ENCODE data around the gene MARVELD1. TPM values are rescaled to one million over a fixed set of nuclear protein-coding genes. Genes with fewer than 3 reads are reported as not detected.

Gene MARVELD1
- total and polyA plus RNA-seq, 4 donors, result 15.7 to 57.9 (median 24.1) TPM

DNA sequence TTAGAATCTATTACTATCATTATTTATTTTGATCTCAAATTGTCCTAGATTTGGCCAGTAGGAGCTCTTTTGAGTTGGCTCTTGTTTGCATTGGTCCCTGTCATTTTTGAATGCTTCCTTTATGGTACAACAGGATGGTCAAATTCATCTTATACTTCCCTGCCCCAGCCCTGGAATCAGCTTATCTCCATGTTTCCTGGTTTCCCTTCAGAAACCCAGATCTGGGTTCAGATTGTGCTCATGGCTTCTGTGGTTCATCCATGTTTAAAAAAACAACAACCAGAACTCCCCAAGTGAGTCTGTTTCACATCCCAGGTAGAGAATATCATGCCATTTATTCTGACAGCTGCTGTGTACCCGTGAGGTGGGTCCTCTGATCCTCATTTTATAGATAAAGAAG, 34.0 kb downstream of the MARVELD1 start:
- no peaks in the 10 kb centered on the region for H3K9me3 ChIP-seq (ENCODE audit: control insufficient read depth in 4 of 4, insufficient read depth in 3 of 4, low read length in 3 of 4)
- H3K4me1 ChIP-seq (ENCODE audit: control insufficient read depth in 5 of 5, insufficient read depth in 5 of 5, low read length in 5 of 5), result peaks cover 0 to 3% (median 0%) of the 10 kb centered on the region in 5 donors
- no peaks in the 10 kb centered on the region for H3K27me3 ChIP-seq (ENCODE audit: control insufficient read depth in 3 of 3, insufficient read depth in 3 of 3, low read length in 2 of 3)
- H3K9ac ChIP-seq (ENCODE audit: insufficient read depth in 1 of 2, low read length in 2 of 2), result no peak overlapping the region
- WGBS, 2 donors, result 95 to 100% methylated on average over 1 of the region's 1 CpG
- TF ChIP-seq, protein P1, sequence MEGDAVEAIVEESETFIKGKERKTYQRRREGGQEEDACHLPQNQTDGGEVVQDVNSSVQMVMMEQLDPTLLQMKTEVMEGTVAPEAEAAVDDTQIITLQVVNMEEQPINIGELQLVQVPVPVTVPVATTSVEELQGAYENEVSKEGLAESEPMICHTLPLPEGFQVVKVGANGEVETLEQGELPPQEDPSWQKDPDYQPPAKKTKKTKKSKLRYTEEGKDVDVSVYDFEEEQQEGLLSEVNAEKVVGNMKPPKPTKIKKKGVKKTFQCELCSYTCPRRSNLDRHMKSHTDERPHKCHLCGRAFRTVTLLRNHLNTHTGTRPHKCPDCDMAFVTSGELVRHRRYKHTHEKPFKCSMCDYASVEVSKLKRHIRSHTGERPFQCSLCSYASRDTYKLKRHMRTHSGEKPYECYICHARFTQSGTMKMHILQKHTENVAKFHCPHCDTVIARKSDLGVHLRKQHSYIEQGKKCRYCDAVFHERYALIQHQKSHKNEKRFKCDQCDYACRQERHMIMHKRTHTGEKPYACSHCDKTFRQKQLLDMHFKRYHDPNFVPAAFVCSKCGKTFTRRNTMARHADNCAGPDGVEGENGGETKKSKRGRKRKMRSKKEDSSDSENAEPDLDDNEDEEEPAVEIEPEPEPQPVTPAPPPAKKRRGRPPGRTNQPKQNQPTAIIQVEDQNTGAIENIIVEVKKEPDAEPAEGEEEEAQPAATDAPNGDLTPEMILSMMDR (IDR thresholded peaks at IDR 0.05; ENCODE audit: control extremely low read depth, extremely low read depth), result no peak
- H3K27ac ChIP-seq (ENCODE audit: low read depth in 1 of 2, low read length in 1 of 2), result no peak overlapping the region
- no peak overlapping the region for H3K4me3 ChIP-seq
- H3K36me3 ChIP-seq (ENCODE audit: control insufficient read depth in 4 of 4, insufficient read depth in 4 of 4, low read length in 4 of 4), result peaks cover 27 to 56% (median 40%) of the 10 kb centered on the region in 4 donors
- ATAC-seq (ENCODE audit: insufficient read depth, low FRiP score), result no peak
- DNase-seq, result no peak

DNA sequence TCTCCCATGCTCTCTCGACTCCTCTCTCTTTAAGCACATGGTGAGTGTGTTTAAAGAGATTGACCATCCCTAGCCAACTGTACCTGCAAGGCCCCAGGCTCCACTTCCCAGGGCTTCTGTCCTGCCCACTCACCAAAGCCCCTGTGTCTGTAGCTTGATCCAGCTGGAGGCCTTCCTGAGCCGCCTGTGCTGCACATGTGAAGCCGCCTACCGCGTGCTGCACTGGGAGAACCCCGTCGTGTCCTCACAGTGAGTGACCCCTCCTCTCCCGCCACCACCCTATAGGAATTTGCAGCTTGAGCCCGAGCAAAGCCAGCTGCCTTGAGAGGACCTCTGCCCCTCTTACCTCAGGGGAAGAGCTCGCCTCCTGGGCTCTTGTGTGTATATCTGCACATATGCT, 34.6 kb downstream of the MARVELD1 start:
- 87 to 91% methylated on average over 10 of the region's 10 CpGs for WGBS, 2 donors
- H3K27ac ChIP-seq (ENCODE audit: low read depth in 1 of 2, low read length in 1 of 2), result no peak overlapping the region
- no peak for ATAC-seq (ENCODE audit: insufficient read depth, low FRiP score)
- H3K36me3 ChIP-seq (ENCODE audit: control insufficient read depth in 4 of 4, insufficient read depth in 4 of 4, low read length in 4 of 4), result peaks cover 28 to 61% (median 39%) of the 10 kb centered on the region in 4 donors
- TF ChIP-seq, protein P1 (IDR thresholded peaks at IDR 0.05; ENCODE audit: control extremely low read depth, extremely low read depth), result no peak
- H3K9ac ChIP-seq (ENCODE audit: insufficient read depth in 1 of 2, low read length in 2 of 2), result no peak overlapping the region
- no peaks in the 10 kb centered on the region for H3K27me3 ChIP-seq (ENCODE audit: control insufficient read depth in 3 of 3, insufficient read depth in 3 of 3, low read length in 2 of 3)
- no peak overlapping the region for H3K4me3 ChIP-seq
- H3K4me1 ChIP-seq (ENCODE audit: control insufficient read depth in 5 of 5, insufficient read depth in 5 of 5, low read length in 5 of 5), result peaks cover 0 to 3% (median 0%) of the 10 kb centered on the region in 5 donors
- no peaks in the 10 kb centered on the region for H3K9me3 ChIP-seq (ENCODE audit: control insufficient read depth in 4 of 4, insufficient read depth in 3 of 4, low read length in 3 of 4)
- peak in 2 of 3 donors; percentile 13 to 21 for DNase-seq

DNA sequence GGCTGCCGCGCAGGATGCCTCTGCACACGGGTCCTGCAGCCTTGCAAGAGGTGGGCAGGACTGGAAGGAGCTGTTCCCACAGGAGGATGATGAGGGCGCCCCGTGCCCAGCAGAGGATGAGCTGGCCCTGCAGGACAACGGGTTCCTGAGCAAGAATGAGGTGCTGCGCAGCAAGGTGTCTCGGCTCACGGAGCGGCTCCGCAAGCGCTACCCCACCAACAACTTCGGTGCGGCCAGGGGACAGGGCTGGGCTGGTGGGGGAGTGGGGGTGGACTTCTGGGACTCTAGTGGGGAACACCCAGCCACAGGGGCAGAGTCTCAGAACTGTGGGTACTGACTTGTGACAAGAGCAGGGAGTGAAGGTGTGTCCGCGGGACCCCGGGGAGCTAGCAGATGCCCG, 39.4 kb downstream of the MARVELD1 start:
- no peak overlapping the region for H3K9ac ChIP-seq (ENCODE audit: insufficient read depth in 1 of 2, low read length in 2 of 2)
- no peak overlapping the region for H3K4me3 ChIP-seq
- ATAC-seq (ENCODE audit: insufficient read depth, low FRiP score), result no peak
- TF ChIP-seq, protein P1 (IDR thresholded peaks at IDR 0.05; ENCODE audit: control extremely low read depth, extremely low read depth), result no peak
- no peak for DNase-seq
- H3K36me3 ChIP-seq (ENCODE audit: control insufficient read depth in 4 of 4, insufficient read depth in 4 of 4, low read length in 4 of 4), result peaks cover 34 to 80% (median 43%) of the 10 kb centered on the region in 4 donors
- peaks cover 0 to 2% (median 0%) of the 10 kb centered on the region in 4 donors for H3K9me3 ChIP-seq (ENCODE audit: control insufficient read depth in 4 of 4, insufficient read depth in 3 of 4, low read length in 3 of 4)
- no peak overlapping the region for H3K27ac ChIP-seq (ENCODE audit: low read depth in 1 of 2, low read length in 1 of 2)
- no peaks in the 10 kb centered on the region for H3K4me1 ChIP-seq (ENCODE audit: control insufficient read depth in 5 of 5, insufficient read depth in 5 of 5, low read length in 5 of 5)
- WGBS, 2 donors, result 96 to 98% methylated on average over 18 of the region's 18 CpGs
- no peaks in the 10 kb centered on the region for H3K27me3 ChIP-seq (ENCODE audit: control insufficient read depth in 3 of 3, insufficient read depth in 3 of 3, low read length in 2 of 3)

DNA sequence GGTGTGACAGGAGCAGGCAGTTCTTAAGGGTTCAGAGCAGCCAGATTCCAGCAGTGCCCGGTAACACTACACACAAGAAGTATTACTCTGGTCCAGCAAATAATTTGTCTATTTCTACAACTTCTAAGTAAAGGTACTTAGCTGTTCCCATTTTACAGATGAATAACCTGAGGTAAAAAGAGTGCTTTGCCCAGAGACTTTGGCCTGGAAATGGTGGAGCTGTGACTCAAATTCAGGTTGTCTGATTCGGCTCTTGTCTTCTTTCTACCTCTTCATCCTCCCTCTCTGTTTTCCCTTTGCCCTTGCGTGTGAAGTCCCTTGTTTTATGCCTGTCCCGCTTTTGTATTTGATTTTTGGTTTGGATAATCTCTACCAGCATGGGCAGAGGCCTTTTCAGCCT, 41.2 kb downstream of the MARVELD1 start:
- Histone ChIP-seq H3K4me3 (no peak overlapping the region), H3K27me3 (ENCODE audit: control insufficient read depth in 3 of 3, insufficient read depth in 3 of 3, low read length in 2 of 3) (no peaks in the 10 kb centered on the region), H3K9me3 (ENCODE audit: control insufficient read depth in 4 of 4, insufficient read depth in 3 of 4, low read length in 3 of 4) (peaks cover 0 to 2% (median 0%) of the 10 kb centered on the region in 4 donors), H3K27ac (ENCODE audit: low read depth in 1 of 2, low read length in 1 of 2) (no peak overlapping the region), H3K36me3 (ENCODE audit: control insufficient read depth in 4 of 4, insufficient read depth in 4 of 4, low read length in 4 of 4) (peaks cover 23 to 74% (median 36%) of the 10 kb centered on the region in 4 donors), H3K9ac (ENCODE audit: insufficient read depth in 1 of 2, low read length in 2 of 2) (no peak overlapping the region), H3K4me1 (ENCODE audit: control insufficient read depth in 5 of 5, insufficient read depth in 5 of 5, low read length in 5 of 5) (no peaks in the 10 kb centered on the region)
- TF ChIP-seq, protein P1 (IDR thresholded peaks at IDR 0.05; ENCODE audit: control extremely low read depth, extremely low read depth), result no peak
- ATAC-seq (ENCODE audit: insufficient read depth, low FRiP score) (no peak), DNase-seq (no peak)
- WGBS, 2 donors, result 65 to 87% methylated on average over 3 to 4 of the region's 4 CpGs
